Eye (tissue), 1 donor: ENCODE results near the gene SPATA31D4.
"Not testable (repeated sequence)": the region's sequence is repeated elsewhere in the genome, so short reads cannot be mapped to it uniquely, and the experiment has no call there.

ENCODE experiments used
- DNase-seq: peaks from one replicate; pipeline ENCODE4 v3.0.0-alpha.2; 2015

Gene SPATA31D4

GRCh38 chr9:81928305-81928704 lies at the start of gene SPATA31D4:
Gene SPATA31D4, plus strand, starts transcription at chr9:81928428. Its CDS starts 86 bp downstream, at chr9:81928514.
- DNase-seq: not testable (repeated sequence)

DNA sequence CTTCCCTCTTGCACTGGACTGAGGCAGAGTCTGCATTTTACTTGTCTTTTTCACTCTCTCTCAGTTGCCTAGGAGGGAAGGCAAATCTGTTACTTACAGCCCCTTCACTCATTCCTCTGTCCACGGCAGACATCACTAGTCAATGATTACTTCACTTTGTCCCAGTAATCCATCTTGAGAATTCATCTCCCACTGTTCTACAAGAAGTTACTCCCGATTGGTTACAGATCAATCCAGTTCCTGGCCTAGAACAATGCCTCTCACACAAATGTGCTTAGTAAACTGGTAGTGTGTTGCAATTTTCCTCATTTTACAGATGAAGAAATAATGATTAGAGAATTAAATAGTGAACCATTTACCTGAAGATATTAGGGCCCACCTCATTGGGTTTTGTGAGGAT lies 49.7 kb upstream of the SPATA31D4 start:
- no peak for DNase-seq

DNA sequence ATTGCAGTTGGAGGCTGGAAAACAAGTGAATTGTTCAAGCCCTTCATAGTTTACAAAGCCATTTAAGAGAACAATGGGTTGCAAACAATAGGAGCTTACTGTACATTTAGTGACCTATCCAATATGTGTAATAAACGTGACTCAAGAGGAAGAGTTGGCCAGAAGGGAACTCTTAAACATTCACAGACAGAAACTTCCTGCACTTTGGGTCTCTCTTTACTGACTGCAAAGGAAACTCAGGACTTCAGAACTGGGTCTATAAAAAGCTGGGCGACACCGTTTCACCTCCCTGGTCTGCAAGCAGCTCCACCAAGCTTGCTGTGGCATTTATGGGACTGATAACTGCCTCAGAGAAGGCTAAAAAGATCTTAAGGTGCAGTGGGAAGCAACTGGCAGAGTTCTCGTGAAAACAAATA lies 48.7 kb upstream of the SPATA31D4 start:
- no peak for DNase-seq

DNA sequence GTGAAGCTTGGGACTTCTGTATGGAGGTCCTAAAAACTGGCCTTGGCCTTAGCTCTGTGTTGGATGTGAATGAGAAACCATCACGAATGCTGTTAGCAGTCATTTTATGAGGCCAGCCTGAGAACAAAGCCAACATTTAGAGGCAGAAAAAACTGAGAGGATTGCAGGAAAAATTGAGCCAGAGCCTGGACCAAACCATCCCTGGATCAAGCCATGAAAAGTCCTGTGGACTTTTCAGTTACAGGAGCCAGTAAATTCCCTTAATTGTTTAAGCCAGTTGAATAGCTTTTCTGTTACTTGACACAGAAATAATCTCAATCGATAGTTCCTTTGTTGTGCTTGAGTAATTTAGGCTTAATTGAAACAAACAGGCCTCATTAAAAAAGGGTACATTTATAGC lies 42.6 kb upstream of the SPATA31D4 start:
- DNase-seq: peak; percentile 57

DNA sequence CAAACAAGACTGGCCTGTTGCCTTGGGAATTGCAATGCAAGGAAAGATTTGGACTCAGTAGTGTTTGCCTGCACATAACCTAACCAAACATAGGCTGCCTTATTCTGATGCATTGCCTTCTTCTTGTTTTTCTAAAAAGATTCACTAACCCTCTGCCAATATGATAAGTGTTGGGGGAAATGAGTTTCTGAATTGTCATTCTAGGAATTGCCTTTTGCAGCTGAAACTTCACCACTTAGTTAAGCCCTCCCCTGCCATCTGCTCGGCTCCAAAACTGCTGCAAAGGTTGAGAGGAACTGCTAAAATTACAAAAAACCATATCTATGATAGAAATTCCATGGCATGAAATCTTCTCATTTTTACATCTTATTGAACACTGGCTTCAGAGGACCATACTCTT lies 41.6 kb upstream of the SPATA31D4 start:
- no peak for DNase-seq

DNA sequence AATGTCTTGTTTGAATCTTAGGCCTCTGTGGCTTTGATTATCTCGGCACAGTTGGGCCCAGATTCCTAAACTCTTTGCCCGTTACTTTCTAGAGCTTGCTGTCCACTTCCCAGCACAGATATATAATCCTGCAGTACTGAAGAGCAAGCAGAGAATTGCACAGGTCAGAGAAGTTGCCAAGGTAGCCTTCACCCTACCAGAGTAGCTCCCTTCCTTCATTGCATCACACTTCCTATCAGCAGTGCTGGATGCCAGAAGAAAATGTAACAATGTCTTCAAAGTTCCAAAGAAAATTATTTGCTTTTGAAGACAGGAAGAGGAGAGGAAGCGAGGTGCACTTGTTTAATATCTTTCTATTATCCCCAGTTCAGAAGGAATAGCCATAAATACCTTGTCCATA lies 38.1 kb upstream of the SPATA31D4 start:
- DNase-seq: no peak

- no peak for DNase-seq
These were observed 35.8 kb upstream of the SPATA31D4 start for GRCh38 chr9:81892440-81892839.

- DNase-seq: no peak
These were observed 34.3 kb upstream of the SPATA31D4 start for GRCh38 chr9:81893929-81894328.

DNA sequence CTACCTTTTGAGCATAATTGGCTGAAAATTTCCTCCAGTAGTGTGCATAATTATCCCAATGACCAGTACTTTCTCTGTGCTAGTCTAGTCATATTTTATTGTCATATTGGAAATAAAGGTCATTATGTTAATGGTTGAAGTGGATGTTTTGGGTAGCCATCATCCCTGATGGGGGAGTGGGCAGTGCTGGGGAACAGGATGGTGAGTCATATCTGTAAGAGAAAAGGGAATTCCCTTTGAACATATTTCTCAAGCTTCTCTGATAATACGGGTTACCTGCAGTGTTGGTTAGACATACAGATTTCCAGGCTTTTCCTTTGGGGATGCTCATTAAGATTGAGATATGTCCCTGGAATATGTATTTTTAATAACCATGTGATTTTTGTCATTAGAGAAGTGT lies 33.3 kb upstream of the SPATA31D4 start:
- no peak for DNase-seq

GRCh38 chr9:81896070-81896469 lies 32.2 kb upstream of the SPATA31D4 start:
- DNase-seq: no peak

DNA sequence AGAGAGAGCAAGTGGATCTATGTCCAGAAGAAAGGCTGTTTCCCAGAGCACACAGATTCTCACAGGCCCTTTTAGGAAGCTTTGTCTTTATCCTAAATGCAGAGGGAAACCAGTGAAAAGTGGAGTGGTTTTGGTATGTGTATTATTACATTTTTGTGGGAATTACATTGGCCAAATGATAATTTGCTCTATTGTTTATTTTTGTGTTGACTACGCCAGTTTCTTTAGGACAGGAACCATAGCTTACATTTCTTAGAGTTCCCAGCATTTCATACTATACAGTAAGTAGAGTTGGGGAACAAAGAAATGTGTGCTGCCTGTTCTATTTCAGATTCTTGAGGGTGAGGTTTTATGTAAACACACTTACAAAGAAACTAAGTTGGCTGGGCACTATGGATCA lies 29.4 kb upstream of the SPATA31D4 start:
- DNase-seq: no peak

DNA sequence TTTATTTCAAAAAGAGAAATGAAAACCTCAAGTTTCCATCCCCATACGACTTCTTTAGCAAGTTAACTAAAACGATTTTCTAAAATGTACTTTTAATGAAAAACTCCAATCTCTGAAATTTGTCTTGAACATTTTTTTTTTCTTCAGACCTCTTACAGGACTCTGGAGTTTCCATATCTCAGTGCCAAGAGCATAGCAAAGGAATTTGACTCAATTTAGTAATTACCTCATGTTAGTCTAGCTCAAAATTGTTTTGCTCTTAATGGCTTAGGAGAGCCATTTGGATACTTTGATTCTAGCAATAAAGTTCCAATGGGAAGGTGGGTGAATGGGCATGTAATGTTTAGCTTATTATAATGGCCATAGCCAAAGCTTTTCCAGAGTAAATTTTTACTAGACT lies 26.0 kb upstream of the SPATA31D4 start:
- DNase-seq: no peak

GRCh38 chr9:81902626-81903025 lies 25.6 kb upstream of the SPATA31D4 start:
- no peak for DNase-seq

DNA sequence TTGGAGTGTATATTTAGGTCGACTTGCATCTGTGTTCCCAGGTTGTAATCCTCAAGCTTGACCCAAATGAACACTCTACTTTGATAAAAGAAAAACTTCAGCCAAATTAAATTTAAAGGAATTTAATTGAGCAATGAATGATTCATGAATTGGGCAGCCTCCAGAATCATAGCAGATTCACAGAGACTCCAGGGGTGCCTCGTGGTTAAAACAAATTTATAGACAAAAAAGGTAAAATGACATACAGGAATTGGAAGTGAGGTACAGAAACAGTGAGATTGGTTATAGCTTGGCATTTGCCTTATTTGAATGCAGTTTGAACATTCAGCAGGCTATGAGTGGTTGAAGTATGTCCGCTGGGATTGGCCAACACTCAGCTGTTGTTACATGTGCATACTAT lies 21.6 kb upstream of the SPATA31D4 start:
- no peak for DNase-seq

- no peak for DNase-seq
These were observed 16.1 kb upstream of the SPATA31D4 start for GRCh38 chr9:81912135-81912534.

GRCh38 chr9:81915801-81916505 lies 12.3 kb upstream of the SPATA31D4 start:
- DNase-seq: no peak

DNA sequence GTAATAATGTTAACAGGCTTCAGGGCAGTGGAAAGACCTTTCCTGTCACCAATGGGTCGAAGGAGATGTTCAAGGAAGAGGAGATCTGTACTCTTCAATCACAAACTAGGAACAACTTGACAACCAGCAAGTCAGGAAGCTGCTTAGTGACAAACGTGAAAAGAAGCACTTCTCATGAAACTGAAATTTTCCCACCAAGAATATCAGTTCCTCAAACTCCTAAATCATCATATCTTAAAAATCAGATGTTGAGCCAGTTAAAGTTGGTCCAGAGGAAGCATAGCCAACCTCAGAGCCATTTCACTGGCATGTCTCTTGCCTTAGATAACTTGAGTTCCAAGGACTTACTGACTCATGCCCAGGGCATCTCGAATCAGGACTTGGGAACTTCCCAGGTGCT lies 9.7 kb upstream of the SPATA31D4 start:
- not testable (repeated sequence) for DNase-seq

- not testable (repeated sequence) for DNase-seq
These were observed 1.9 kb downstream of the SPATA31D4 start for GRCh38 chr9:81930147-81930546.

- DNase-seq: not testable (repeated sequence)
These were observed 5.3 kb downstream of the SPATA31D4 start for GRCh38 chr9:81933547-81933946.

- not testable (repeated sequence) for DNase-seq
These were observed 15.2 kb downstream of the SPATA31D4 start, which contains the start of gene SPATA31D3 for GRCh38 chr9:81943393-81943792. Gene SPATA31D3, plus strand, starts transcription at chr9:81943500. Its CDS starts 86 bp downstream, at chr9:81943586.

- DNase-seq: not testable (repeated sequence)
These were observed 20.4 kb downstream of the SPATA31D4 start for GRCh38 chr9:81948650-81949049.

DNA sequence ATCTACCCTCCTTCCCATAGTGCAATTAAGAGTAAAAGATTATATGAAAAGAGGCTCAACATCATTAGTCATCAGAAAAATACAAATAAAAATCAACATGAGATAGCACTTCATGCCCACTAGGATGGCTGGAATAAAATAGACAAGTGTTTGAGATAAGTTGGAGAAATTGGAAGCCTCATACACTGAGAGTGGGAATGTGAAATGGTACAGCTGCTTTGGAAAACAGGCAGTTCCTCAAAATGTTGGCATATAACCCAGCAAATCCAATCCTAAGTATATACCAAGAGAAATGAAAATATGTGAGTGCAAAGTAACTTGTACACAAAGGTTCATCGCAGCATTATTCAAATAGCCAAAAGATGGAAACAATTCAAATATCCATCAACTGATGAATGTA lies 24.9 kb downstream of the SPATA31D4 start:
- DNase-seq: no peak

DNA sequence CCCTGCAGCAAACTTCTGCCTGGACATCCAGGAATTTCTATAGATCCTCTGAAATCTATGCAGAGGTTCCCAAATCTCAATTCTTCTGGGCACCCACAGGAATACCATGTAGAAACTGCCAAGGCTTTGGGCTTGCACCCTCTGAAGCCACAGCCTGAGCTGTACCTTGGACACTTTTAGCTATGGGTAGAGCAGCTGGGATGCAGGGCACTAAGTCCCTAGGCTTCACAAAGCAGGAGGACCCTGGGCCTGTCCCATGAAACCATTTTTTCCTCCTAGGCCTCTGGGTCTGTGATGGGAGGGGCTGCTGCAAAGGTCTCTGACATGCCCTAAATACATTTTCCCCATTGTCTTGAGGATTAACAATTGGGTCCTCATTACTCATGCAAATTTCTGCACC lies 27.4 kb downstream of the SPATA31D4 start:
- no peak for DNase-seq

DNA sequence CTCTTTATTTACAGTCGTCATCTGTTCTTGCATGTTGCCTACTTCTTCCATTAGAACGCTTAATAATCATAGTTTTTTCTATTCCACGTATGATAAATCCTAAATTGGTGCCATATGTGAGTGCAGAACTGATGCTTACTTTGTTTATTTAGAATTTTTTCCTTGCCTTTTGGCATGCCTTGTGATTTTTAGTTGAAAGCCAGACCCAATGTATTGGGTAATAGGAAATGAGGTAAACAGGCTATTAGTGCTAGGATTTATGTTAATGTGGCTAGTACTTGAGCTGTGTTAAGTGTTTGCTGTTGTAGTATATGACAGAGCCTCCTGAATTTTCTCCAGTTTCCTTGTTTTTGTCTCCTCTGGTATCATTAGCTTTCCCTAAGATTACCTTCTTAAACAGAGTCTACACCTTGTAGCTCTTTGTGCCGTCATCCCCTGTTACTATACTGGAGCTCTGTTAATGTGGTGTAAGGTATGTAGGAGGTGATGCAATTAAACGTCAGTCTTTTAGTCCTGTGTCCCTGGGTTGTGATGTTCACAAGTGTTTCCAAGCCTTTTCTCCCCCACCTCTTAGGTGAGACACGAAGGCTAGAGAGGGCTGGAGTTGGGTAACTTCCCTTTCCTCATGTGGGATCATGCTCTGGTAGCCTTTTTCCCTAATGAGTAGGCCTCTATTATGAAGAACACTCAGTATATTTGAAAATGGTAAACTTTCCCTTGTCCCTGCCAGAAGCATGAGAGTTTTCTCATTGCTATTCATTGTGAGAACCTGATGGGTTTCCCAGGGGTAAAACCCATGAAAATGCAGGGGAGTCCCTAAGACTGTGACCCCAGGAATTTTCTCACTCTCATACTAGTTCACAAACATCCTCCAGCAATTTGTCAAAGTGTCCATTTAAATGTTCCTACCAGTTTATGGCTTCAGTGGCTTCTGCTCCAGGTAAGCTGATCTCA lies 36.3 kb downstream of the SPATA31D4 start:
- DNase-seq: peak; percentile 0
